ENCODE results near the gene SH3RF3.

The SH3RF3 gene

GRCh38 chr2:109207176-109207575 lies 78.2 kb downstream of the SH3RF3 start:
- ChIA-PET CTCF (no interaction called here), POLR2A (no interaction called here)
- H3K4me3 ChIP-seq (ENCODE audit: low read depth, low read length): no peak overlapping the region
- no peak for DNase-seq (ENCODE audit: low read depth, low spot score)
- TF ChIP-seq CTCF (IDR thresholded peaks at IDR 0.05; ENCODE audit: insufficient read depth, low read length, missing control alignments): no peak

GRCh38 chr2:109208071-109208950 lies 79.3 kb downstream of the SH3RF3 start:
- no peak overlapping the region for H3K4me3 ChIP-seq (ENCODE audit: low read depth, low read length)
- CTCF ChIA-PET: interaction anchor here (1.6 kb wide), 1 partner anchor 81 kb away, joined by 4 read pairs; no protein-coding TSS in a partner anchor
- DNase-seq (ENCODE audit: low read depth, low spot score): no peak
- POLR2A ChIA-PET: no interaction called here
- TF ChIP-seq CTCF (IDR thresholded peaks at IDR 0.05; ENCODE audit: insufficient read depth, low read length, missing control alignments): no peak

- no peak overlapping the region for H3K4me3 ChIP-seq (ENCODE audit: low read depth, low read length)
- POLR2A ChIA-PET: no interaction called here
Measured at GRCh38 chr2:109208951-109209335, 79.9 kb downstream of the SH3RF3 start.

GRCh38 chr2:109209412-109209811 lies 80.4 kb downstream of the SH3RF3 start:
- DNase-seq (ENCODE audit: low read depth, low spot score): no peak
- ChIA-PET POLR2A (no interaction called here), CTCF (interaction anchor here (1.6 kb wide), 1 partner anchor 82 kb away, joined by 4 read pairs; no protein-coding TSS in a partner anchor)
- H3K4me3 ChIP-seq (ENCODE audit: low read depth, low read length): no peak overlapping the region
- no peak for TF ChIP-seq CTCF (IDR thresholded peaks at IDR 0.05; ENCODE audit: insufficient read depth, low read length, missing control alignments)

More at GRCh38 chr2:109208951-109209335, 79.9 kb downstream of the SH3RF3 start:
- CTCF ChIA-PET: interaction anchor here (1.6 kb wide), 1 partner anchor 82 kb away, joined by 4 read pairs; no protein-coding TSS in a partner anchor
- no peak for TF ChIP-seq CTCF (IDR thresholded peaks at IDR 0.05; ENCODE audit: insufficient read depth, low read length, missing control alignments)
- no peak for DNase-seq (ENCODE audit: low read depth, low spot score)

GRCh38 chr2:109209941-109210340 lies 80.9 kb downstream of the SH3RF3 start:
- no peak for DNase-seq (ENCODE audit: low read depth, low spot score)
- CTCF ChIA-PET: interaction anchor here (0.8 to 1.6 kb wide), 3 partner anchors 15 to 83 kb away, joined by 3 to 4 read pairs (median 3); no protein-coding TSS in a partner anchor
- POLR2A ChIA-PET: no interaction called here
- no peak overlapping the region for H3K4me3 ChIP-seq (ENCODE audit: low read depth, low read length)
- no peak for TF ChIP-seq CTCF (IDR thresholded peaks at IDR 0.05; ENCODE audit: insufficient read depth, low read length, missing control alignments)

- CTCF ChIA-PET: interaction anchor here (0.8 to 1.6 kb wide), 4 partner anchors 15 to 82 kb away, joined by 3 read pairs; no protein-coding TSS in a partner anchor
- POLR2A ChIA-PET: no interaction called here
- TF ChIP-seq CTCF (IDR thresholded peaks at IDR 0.05; ENCODE audit: insufficient read depth, low read length, missing control alignments): no peak
- DNase-seq (ENCODE audit: low read depth, low spot score): no peak
- H3K4me3 ChIP-seq (ENCODE audit: low read depth, low read length): no peak overlapping the region
Measured at GRCh38 chr2:109210431-109211200, 81.6 kb downstream of the SH3RF3 start.

All from AG04449 (cell line).